K562 (cell line): ENCODE results near the gene CPNE2. TPM values are rescaled to one million over a fixed set of nuclear protein-coding genes. Genes with fewer than 3 reads are reported as not detected.

Source experiments
- EP400 ChIP-seq: fragments of 450-650 bp; IDR thresholded peaks from 2 replicates; pipeline ENCODE4 v1.6.1; 2017; ENCODE audit warnings: antibody characterized with exemption, mild to moderate bottlenecking, moderate library complexity
- FOXJ3 ChIP-seq: sonication (generic); formaldehyde crosslinking; IDR thresholded peaks from 2 replicates; pipeline ENCODE4 v1.4.0; 2020; ENCODE audit warnings: mild to moderate bottlenecking, missing genetic modification reagents
- GTF2F1 ChIP-seq: IDR thresholded peaks from 2 replicates; pipeline ENCODE4 v1.6.1; 2011; ENCODE audit warnings: low read depth, low read length, improper control_type of control experiment
- ILF3 ChIP-seq: fragments of 450-650 bp; IDR thresholded peaks from 2 replicates; pipeline ENCODE4 v1.6.1; 2018; ENCODE audit warnings: antibody characterized with exemption, mild to moderate bottlenecking, moderate library complexity, borderline replicate concordance
- JUNB ChIP-seq: fragments of 450-650 bp; formaldehyde crosslinking; conservative IDR thresholded peaks from 2 replicates; pipeline ENCODE4 v1.4.0; 2020; ENCODE audit warnings: mild to moderate bottlenecking
- KLF1 ChIP-seq: fragments of 450-650 bp; IDR thresholded peaks from 2 replicates; pipeline ENCODE4 v1.6.1; 2016; ENCODE audit warnings: missing genetic modification characterization, missing compliant biosample characterization
- MED1 ChIP-seq: sonication (generic); formaldehyde crosslinking; IDR thresholded peaks from 2 replicates; pipeline ENCODE4 v1.8.1; 2023; ENCODE audit warnings: missing genetic modification reagents, borderline replicate concordance
- MYC ChIP-seq, 2 experiments: fragments of 250-450 bp in 1 of 2; sonication (Bioruptor Pico) in 1 of 2; IDR thresholded peaks; 2 replicates each; pipeline versions ENCODE4 v1.5.1 to v1.6.1; 2012 to 2021; ENCODE audit warnings: low read depth in 2 of 2, borderline replicate concordance in 1 of 2, improper control_type of control experiment in 1 of 2, low read length in 1 of 2, mild to moderate bottlenecking in 1 of 2, moderate library complexity in 1 of 2
- NCOA1 ChIP-seq: fragments of 450-650 bp; IDR thresholded peaks from 2 replicates; pipeline ENCODE4 v1.6.1; 2016; ENCODE audit warnings: low read depth
- NR2C2 ChIP-seq, 2 experiments: fragments of 200-800 bp in 1 of 2; sonication (Bioruptor generic) in 1 of 2; sonication (generic) in 1 of 2; formaldehyde crosslinking in 1 of 2; IDR thresholded peaks; 2 replicates each; pipeline versions ENCODE4 v1.6.1 to v1.8.0; 2016 to 2022; ENCODE audit warnings: mild to moderate bottlenecking in 1 of 2, missing compliant biosample characterization in 1 of 2, missing genetic modification characterization in 1 of 2, missing genetic modification reagents in 1 of 2
- POLR2AphosphoS2 ChIP-seq: IDR thresholded peaks from 2 replicates; pipeline ENCODE4 v1.6.1; 2012; ENCODE audit warnings: low read length, improper control_type of control experiment
- POLR2AphosphoS5 ChIP-seq: IDR thresholded peaks from 2 replicates; pipeline ENCODE4 v1.6.1; 2011; ENCODE audit warnings: mild to moderate bottlenecking, low read depth, low read length, moderate library complexity; ENCODE audit not compliant: control insufficient read depth, insufficient read depth
- PRMT5 ChIP-seq: sonication (generic); formaldehyde crosslinking; IDR thresholded peaks from 2 replicates; pipeline ENCODE4 v1.5.0; 2020; ENCODE audit warnings: missing genetic modification reagents
- PTRF ChIP-seq: fragments of 450-650 bp; IDR thresholded peaks from 2 replicates; pipeline ENCODE4 v1.6.1; 2016; ENCODE audit warnings: mild to moderate bottlenecking, missing genetic modification characterization, missing compliant biosample characterization
- RBFOX2 ChIP-seq: fragments of 200-400 bp; formaldehyde crosslinking; IDR thresholded peaks from 2 replicates; pipeline ENCODE4 v1.6.1; 2017; ENCODE audit warnings: low read depth, mild to moderate bottlenecking, low read length, moderate library complexity
- SMARCB1 ChIP-seq: IDR thresholded peaks from 2 replicates; pipeline ENCODE4 v1.6.1; 2011; ENCODE audit warnings: improper control_type of control experiment, low read depth; ENCODE audit not compliant: insufficient read length
- SREBF1 ChIP-seq: fragments of 150-350 bp; IDR thresholded peaks from 2 replicates; pipeline ENCODE4 v1.6.1; 2014; ENCODE audit warnings: antibody characterized with exemption, low read depth, low read length, borderline replicate concordance
- SRF ChIP-seq, 2 experiments: fragments of 250-450, 450-650 bp in 1 of 2; sonication (Bioruptor Pico) in 1 of 2; sonication (generic) in 1 of 2; formaldehyde crosslinking; IDR thresholded peaks; 2 replicates each; pipeline versions ENCODE4 v1.5.0 to v1.5.1; 2020 to 2022; ENCODE audit warnings: mild to moderate bottlenecking in 1 of 2, missing genetic modification reagents in 1 of 2
- ZFP1 ChIP-seq: fragments of 450-650 bp; formaldehyde crosslinking; IDR thresholded peaks from 2 replicates; pipeline ENCODE4 v1.4.0; 2020; ENCODE audit warnings: mild to moderate bottlenecking, mixed read lengths
- ZFX ChIP-seq: sonication (generic); formaldehyde crosslinking; IDR thresholded peaks from 2 replicates; pipeline ENCODE4 v1.8.0; 2022; ENCODE audit warnings: mild to moderate bottlenecking, missing genetic modification reagents, moderate library complexity
- ZNF41 ChIP-seq: fragments of 250-450 bp; sonication (Bioruptor Pico); conservative IDR thresholded peaks from 2 replicates; pipeline ENCODE4 v1.4.0; 2020; ENCODE audit warnings: mild to moderate bottlenecking
- ZNF561 ChIP-seq: fragments of 450-650 bp; formaldehyde crosslinking; conservative IDR thresholded peaks from 2 replicates; pipeline ENCODE4 v1.4.0; 2020; ENCODE audit warnings: mild to moderate bottlenecking, moderate library complexity
- ZNF57 ChIP-seq: fragments of 450-650 bp; formaldehyde crosslinking; IDR thresholded peaks from 2 replicates; pipeline ENCODE4 v1.4.0; 2020; ENCODE audit warnings: mild to moderate bottlenecking, moderate library complexity
- ZNF830 ChIP-seq: fragments of 250-450 bp; sonication (Bioruptor Pico); IDR thresholded peaks from 2 replicates; pipeline ENCODE4 v1.5.0; 2021; ENCODE audit warnings: mild to moderate bottlenecking
- polyA plus RNA-seq, 8 experiments: library from polyadenylated mRNA; depleted of rRNA in 4 of 8; stranded (reverse) in 5 of 8; unstranded in 3 of 8; fragments of >200 nt; fragmentation: Nextera tagmentation in 2 of 8; fragmentation: Illumina TruSeq in 1 of 8; extraction: Ambion mirVana in 2 of 8; extraction: Trizol in 1 of 8; gene quantifications; 2 replicates each; pipeline versions ENCODE4 v1.2.1 to v1.2.3, GENCODE V29; 2011 to 2014; ENCODE audit warnings: inconsistent platforms in 1 of 8, missing spikeins in 1 of 8
- total RNA-seq, 7 experiments: library from RNA; depleted of rRNA in 6 of 7; stranded (reverse); fragments of >200 nt in 6 of 7; fragmentation: Illumina TruSeq in 2 of 7; extraction: Trizol in 2 of 7; gene quantifications; 2 replicates each; pipeline versions ENCODE4 v1.2.1 to v1.2.3, GENCODE V29; 2011 to 2021; ENCODE audit warnings: low replicate concordance in 1 of 7
- TF ChIP-seq, protein P1 (sequence below): sonication (generic); formaldehyde crosslinking; IDR thresholded peaks from 2 replicates; pipeline ENCODE4 v1.8.0; 2022; ENCODE audit warnings: missing genetic modification reagents, mild to moderate bottlenecking, borderline replicate concordance
- TF ChIP-seq, protein P2 (sequence below): fragments of 250-450 bp; sonication (Bioruptor Pico); IDR thresholded peaks from 2 replicates; pipeline ENCODE4 v1.5.0; 2020; ENCODE audit warnings: mild to moderate bottlenecking, borderline replicate concordance

Gene CPNE2
- total and polyA plus RNA-seq, 9 of the 15 experiments (the other 6 are each of a cell fraction or from before 2014, with no cell fraction given), result 3.0 to 13.9 (median 8.6) TPM

DNA sequence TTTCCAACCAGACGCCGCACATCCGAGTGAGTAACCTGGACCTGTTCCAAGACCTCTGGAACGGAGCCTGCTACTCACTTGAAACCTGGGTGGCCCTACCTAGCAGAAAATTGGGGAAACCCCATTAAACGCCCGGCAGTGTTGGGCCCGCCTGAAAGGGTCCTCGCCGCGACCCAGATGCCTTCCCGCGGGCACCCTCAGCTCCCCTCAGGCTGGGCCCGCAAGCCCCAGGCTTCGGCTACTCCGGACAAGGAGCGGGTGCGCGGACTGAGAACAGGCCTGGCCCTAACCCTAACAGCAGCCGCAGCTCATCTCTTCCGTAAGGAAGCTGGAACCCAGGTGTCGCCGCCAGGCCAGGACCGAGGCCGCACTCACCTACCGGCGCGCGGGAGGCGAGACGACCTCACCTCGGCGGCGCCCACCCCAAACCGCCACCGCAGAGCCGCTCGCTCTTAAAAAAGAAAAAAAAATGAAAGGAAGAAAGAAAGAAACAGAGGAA, 93.1 kb downstream of the CPNE2 start (continued):
- TF ChIP-seq, protein P1, sequence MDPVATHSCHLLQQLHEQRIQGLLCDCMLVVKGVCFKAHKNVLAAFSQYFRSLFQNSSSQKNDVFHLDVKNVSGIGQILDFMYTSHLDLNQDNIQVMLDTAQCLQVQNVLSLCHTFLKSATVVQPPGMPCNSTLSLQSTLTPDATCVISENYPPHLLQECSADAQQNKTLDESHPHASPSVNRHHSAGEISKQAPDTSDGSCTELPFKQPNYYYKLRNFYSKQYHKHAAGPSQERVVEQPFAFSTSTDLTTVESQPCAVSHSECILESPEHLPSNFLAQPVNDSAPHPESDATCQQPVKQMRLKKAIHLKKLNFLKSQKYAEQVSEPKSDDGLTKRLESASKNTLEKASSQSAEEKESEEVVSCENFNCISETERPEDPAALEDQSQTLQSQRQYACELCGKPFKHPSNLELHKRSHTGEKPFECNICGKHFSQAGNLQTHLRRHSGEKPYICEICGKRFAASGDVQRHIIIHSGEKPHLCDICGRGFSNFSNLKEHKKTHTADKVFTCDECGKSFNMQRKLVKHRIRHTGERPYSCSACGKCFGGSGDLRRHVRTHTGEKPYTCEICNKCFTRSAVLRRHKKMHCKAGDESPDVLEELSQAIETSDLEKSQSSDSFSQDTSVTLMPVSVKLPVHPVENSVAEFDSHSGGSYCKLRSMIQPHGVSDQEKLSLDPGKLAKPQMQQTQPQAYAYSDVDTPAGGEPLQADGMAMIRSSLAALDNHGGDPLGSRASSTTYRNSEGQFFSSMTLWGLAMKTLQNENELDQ (CRISPR knock-in tag), result no peak
- TF ChIP-seq ZFP1 (CRISPR knock-in tag) (no peak), POLR2AphosphoS2 (no peak), MYC (IDR thresholded peaks at IDR 0.05; ENCODE audit: low read depth, low read length) (peak; percentile 27), MYC (CRISPR knock-in tag; IDR thresholded peaks at IDR 0.05; ENCODE audit: borderline replicate concordance, low read depth) (no peak), SREBF1 (no peak), ZNF41 (no peak), MED1 (no peak), PRMT5 (CRISPR knock-in tag) (no peak), NR2C2 (CRISPR knock-in tag; IDR thresholded peaks at IDR 0.05) (no peak), NR2C2 (tag; IDR thresholded peaks at IDR 0.05) (no peak), SMARCB1 (no peak), ZNF57 (CRISPR knock-in tag) (no peak), ZNF561 (CRISPR knock-in tag) (no peak), FOXJ3 (CRISPR knock-in tag) (no peak), SRF (CRISPR knock-in tag; IDR thresholded peaks at IDR 0.05) (0 out of 4 replicates have a peak, but pooled peaks of 1 of the 2 experiments have one; percentile 37), JUNB (CRISPR knock-in tag) (no peak), KLF1 (tag) (peak; percentile 25; the same call in 1 of the 2 replicates), ILF3 (no peak), GTF2F1 (no peak), EP400 (peak; percentile 84), PTRF (tag) (no peak), ZFX (peak; percentile 69), POLR2AphosphoS5 (no peak), ZNF830 (no peak), NCOA1 (0 out of 2 replicates have a peak, but pooled peaks have one; percentile 10), RBFOX2 (peak; percentile 77)
- TF ChIP-seq, protein P2, sequence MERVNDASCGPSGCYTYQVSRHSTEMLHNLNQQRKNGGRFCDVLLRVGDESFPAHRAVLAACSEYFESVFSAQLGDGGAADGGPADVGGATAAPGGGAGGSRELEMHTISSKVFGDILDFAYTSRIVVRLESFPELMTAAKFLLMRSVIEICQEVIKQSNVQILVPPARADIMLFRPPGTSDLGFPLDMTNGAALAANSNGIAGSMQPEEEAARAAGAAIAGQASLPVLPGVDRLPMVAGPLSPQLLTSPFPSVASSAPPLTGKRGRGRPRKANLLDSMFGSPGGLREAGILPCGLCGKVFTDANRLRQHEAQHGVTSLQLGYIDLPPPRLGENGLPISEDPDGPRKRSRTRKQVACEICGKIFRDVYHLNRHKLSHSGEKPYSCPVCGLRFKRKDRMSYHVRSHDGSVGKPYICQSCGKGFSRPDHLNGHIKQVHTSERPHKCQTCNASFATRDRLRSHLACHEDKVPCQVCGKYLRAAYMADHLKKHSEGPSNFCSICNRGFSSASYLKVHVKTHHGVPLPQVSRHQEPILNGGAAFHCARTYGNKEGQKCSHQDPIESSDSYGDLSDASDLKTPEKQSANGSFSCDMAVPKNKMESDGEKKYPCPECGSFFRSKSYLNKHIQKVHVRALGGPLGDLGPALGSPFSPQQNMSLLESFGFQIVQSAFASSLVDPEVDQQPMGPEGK (CRISPR knock-in tag), result no peak
